HG03039 (cell line): ENCODE data around the gene CERS6.
"Not testable (repeated sequence)": the region's sequence is repeated elsewhere in the genome, so short reads cannot be mapped to it uniquely, and the experiment has no call there.

Experiments
- ATAC-seq: cut with Tn5 transposase; IDR thresholded peaks from one replicate; pipeline ENCODE4 v1.9.1; 2021; ENCODE audit warnings: mild to moderate bottlenecking, moderate library complexity; ENCODE audit not compliant: unreplicated experiment

The CERS6 gene

GRCh38 chr2:168466834-168467565, 10.9 kb downstream of the CERS6 start:
- ATAC-seq, result no peak

DNA sequence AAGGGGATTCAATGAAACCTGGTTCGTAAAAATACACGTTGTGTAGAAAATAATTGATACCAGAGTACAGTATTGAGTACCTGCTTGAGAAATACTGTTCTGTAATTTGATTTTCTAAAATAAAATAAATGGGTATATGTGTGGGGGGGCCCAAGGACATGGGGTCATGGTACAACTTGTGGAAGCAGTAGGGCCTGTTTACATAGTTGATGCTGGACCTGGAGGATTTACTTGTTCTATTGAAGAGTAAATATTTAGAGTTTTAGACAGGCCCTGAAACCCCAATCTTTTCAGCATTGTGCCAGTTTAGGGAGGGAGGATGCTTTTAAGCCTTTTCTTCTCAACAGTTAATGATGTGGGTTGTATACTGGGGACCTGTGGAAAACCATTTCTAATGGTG, 11.7 kb downstream of the CERS6 start:
- no peak for ATAC-seq

GRCh38 chr2:168468354-168468753, 12.3 kb downstream of the CERS6 start:
- no peak for ATAC-seq

- peak; percentile 35 for ATAC-seq
Measured at GRCh38 chr2:168469281-168469988, 13.4 kb downstream of the CERS6 start.

- no peak for ATAC-seq
Measured at GRCh38 chr2:168470320-168471162, 14.5 kb downstream of the CERS6 start.

DNA sequence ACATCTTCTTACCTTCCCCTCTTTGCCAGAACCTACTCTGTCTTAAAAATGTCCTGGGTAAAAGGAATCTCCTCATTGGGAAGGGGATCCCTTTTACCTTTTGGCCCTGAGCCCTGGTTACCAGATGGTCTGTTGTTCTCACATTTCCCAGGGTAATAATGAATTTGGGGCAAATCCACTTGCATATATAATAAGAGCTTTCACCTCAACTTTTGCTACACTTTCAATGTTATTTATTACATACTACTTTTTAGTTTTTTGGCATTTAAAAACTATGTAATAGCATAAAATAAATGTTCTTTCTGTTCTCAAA, 15.0 kb downstream of the CERS6 start:
- ATAC-seq, result no peak

GRCh38 chr2:168475636-168476035, 19.6 kb downstream of the CERS6 start:
- no peak for ATAC-seq

DNA sequence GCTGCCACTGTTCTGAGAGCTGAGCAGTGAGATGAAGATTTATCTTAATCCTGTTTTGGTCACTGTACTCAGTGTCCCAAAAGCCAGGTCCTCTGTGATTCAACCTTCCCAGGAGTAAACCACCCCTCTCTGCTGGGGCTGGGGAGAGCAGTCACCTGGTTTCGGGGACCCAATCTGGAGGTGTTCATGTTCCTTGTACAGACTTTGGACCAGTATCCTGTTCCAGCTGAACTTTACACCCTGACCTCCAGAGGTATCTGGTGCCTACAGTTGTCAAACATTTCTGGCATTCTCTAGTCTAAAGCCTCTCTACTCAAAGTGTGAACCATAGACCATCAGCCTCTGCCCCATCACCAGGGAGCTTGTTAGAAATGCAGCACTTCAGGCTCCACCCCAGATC, 22.1 kb downstream of the CERS6 start:
- no peak for ATAC-seq

DNA sequence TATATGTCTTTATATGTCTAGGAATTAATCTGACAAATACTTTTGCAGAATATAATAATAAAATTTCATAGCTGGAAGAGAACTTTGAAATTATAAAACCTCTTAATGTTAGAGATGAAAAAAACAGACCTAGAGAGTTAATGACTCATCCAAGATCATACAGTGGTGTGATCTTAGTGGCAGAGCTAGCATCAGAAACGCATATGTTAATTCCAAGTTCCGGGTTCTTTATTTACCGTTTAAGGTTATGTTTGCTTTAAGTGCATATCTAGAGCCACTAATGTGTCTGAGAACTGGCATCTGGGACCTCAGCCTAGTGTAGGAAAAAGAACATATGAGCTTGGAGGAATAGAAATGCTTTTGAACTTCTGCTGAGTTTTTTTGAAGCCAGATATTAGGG, 24.3 kb downstream of the CERS6 start:
- no peak for ATAC-seq

GRCh38 chr2:168480825-168481585, 24.9 kb downstream of the CERS6 start:
- no peak for ATAC-seq

- no peak for ATAC-seq
Measured at GRCh38 chr2:168482269-168482668, 26.2 kb downstream of the CERS6 start.

GRCh38 chr2:168482952-168483831, 27.1 kb downstream of the CERS6 start:
- no peak for ATAC-seq

- no peak for ATAC-seq
Measured at GRCh38 chr2:168486477-168486876, 30.4 kb downstream of the CERS6 start.

- peak; percentile 93 for ATAC-seq
Measured at GRCh38 chr2:168490015-168490874, 34.2 kb downstream of the CERS6 start.

DNA sequence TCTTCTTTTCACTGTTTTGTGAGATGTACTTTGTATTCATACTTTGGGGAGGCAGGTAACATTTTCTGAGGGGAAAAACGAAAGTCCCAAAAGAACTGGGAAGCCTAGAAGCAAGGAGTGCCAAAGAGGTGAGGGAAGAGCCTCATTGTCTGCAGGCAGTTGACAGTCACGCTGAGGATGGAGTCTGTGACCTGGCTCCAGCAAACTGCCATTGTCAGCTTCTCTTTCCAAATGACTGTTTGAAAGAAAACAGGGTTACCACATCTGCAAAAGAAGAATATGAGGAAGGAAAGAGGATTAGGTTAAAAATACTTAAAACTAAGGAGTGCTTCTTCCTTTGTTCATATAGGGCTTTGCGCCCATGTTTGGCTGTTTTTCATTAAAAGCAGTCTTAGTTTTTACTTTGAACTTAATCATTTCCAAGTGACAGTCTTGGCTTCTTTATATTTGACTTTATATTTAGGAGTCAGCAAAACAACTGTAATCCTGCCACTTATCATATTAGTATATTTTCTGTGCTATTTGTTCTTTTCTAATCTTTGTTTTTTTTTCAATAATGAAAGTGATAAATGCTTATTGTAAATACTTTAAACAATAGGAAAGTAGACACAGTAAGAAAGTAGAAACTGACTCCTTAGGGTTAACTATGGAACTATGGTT, 35.0 kb downstream of the CERS6 start:
- ATAC-seq, result no peak

- not testable (repeated sequence) for ATAC-seq
Measured at GRCh38 chr2:168491728-168492127, 35.7 kb downstream of the CERS6 start.

GRCh38 chr2:168493219-168493618, 37.1 kb downstream of the CERS6 start:
- not testable (repeated sequence) for ATAC-seq

- no peak for ATAC-seq
Measured at GRCh38 chr2:168494190-168494711, 38.2 kb downstream of the CERS6 start.
